K562 (cell line): ENCODE results near the gene PDPR. TPM values are rescaled to one million over a fixed set of nuclear protein-coding genes. Genes with fewer than 3 reads are reported as not detected.
"Not testable (repeated sequence)": the region's sequence is repeated elsewhere in the genome, so short reads cannot be mapped to it uniquely, and the experiment has no call there.

Source experiments
- ATF1 ChIP-seq, 2 experiments: fragments of 450-650 bp in 1 of 2; IDR thresholded peaks; 2 replicates each; pipeline ENCODE4 v1.6.1; 2016; ENCODE audit warnings: missing compliant biosample characterization in 1 of 2, missing genetic modification characterization in 1 of 2
- ATF7 ChIP-seq: fragments of 450-650 bp; IDR thresholded peaks from 2 replicates; pipeline ENCODE4 v1.7.1; 2014; ENCODE audit warnings: mild to moderate bottlenecking, moderate library complexity
- CCNT2 ChIP-seq: IDR thresholded peaks from 2 replicates; pipeline ENCODE4 v1.6.1; 2011; ENCODE audit warnings: borderline replicate concordance, low read depth, mild to moderate bottlenecking, moderate library complexity, mixed read lengths, low read length; ENCODE audit not compliant: insufficient read length; ENCODE audit errors: extremely low read depth
- E4F1 ChIP-seq: fragments of 250-450 bp; sonication (Bioruptor Pico); IDR thresholded peaks from 2 replicates; pipeline ENCODE4 v1.5.0; 2021; ENCODE audit warnings: mild to moderate bottlenecking, borderline replicate concordance
- JUND ChIP-seq, 2 experiments: IDR thresholded peaks; 2 replicates in 1 of 2; 3 replicates in 1 of 2; pipeline ENCODE4 v1.6.1; 2011; ENCODE audit warnings: borderline replicate concordance in 2 of 2, low read depth in 2 of 2, low read length in 2 of 2, improper control_type of control experiment in 1 of 2, missing biosample characterization in 1 of 2, missing genetic modification characterization in 1 of 2, missing genetic modification reagents in 1 of 2
- MAX ChIP-seq: sonication (generic); formaldehyde crosslinking; IDR thresholded peaks from 2 replicates; pipeline ENCODE4 v1.9.0; 2022; ENCODE audit warnings: mild to moderate bottlenecking, missing genetic modification reagents
- MITF ChIP-seq: IDR thresholded peaks from 2 replicates; pipeline ENCODE4 v1.6.1; 2014; ENCODE audit warnings: antibody characterized with exemption
- MYC ChIP-seq, 2 experiments: fragments of 250-450 bp in 1 of 2; sonication (Bioruptor Pico) in 1 of 2; IDR thresholded peaks; 2 replicates each; pipeline versions ENCODE4 v1.5.1 to v1.6.1; 2012 to 2021; ENCODE audit warnings: low read depth in 2 of 2, borderline replicate concordance in 1 of 2, improper control_type of control experiment in 1 of 2, low read length in 1 of 2, mild to moderate bottlenecking in 1 of 2, moderate library complexity in 1 of 2
- NR2C1 ChIP-seq, 2 experiments: fragments of 450-650 bp; IDR thresholded peaks; 2 replicates each; pipeline ENCODE4 v1.6.1; 2017; ENCODE audit warnings: mild to moderate bottlenecking in 2 of 2, antibody characterized with exemption in 1 of 2, inconsistent platforms in 1 of 2, missing compliant biosample characterization in 1 of 2, missing genetic modification characterization in 1 of 2
- NRF1 ChIP-seq, 2 experiments: fragments of 450-650 bp; IDR thresholded peaks in 1 of 2; conservative IDR thresholded peaks in 1 of 2; 2 replicates each; pipeline ENCODE4 v1.6.1; 2014; ENCODE audit warnings: mild to moderate bottlenecking in 2 of 2
- RB1 ChIP-seq: fragments of 450-650 bp; IDR thresholded peaks from 2 replicates; pipeline ENCODE4 v1.6.1; 2017; ENCODE audit warnings: low read depth, mild to moderate bottlenecking
- RBM25 ChIP-seq: fragments of 200-400 bp; formaldehyde crosslinking; IDR thresholded peaks from 2 replicates; pipeline ENCODE4 v1.6.1; 2018; ENCODE audit warnings: low read length, low read depth, moderate library complexity; ENCODE audit not compliant: severe bottlenecking
- YY1 ChIP-seq, 3 experiments: IDR thresholded peaks; 2 replicates each; pipeline ENCODE4 v1.6.1; 2011; ENCODE audit warnings: low read length in 2 of 3, mild to moderate bottlenecking in 2 of 3, moderate library complexity in 2 of 3, borderline replicate concordance in 1 of 3, control low read depth in 1 of 3, low read depth in 1 of 3; ENCODE audit not compliant: insufficient read depth in 3 of 3, insufficient replicate concordance in 2 of 3, control insufficient read depth in 1 of 3, insufficient read length in 1 of 3; ENCODE audit errors: extremely low read depth in 1 of 3
- polyA plus RNA-seq, 8 experiments: library from polyadenylated mRNA; depleted of rRNA in 4 of 8; stranded (reverse) in 5 of 8; unstranded in 3 of 8; fragments of >200 nt; fragmentation: Nextera tagmentation in 2 of 8; fragmentation: Illumina TruSeq in 1 of 8; extraction: Ambion mirVana in 2 of 8; extraction: Trizol in 1 of 8; gene quantifications; 2 replicates each; pipeline versions ENCODE4 v1.2.1 to v1.2.3, GENCODE V29; 2011 to 2014; ENCODE audit warnings: inconsistent platforms in 1 of 8, missing spikeins in 1 of 8
- total RNA-seq, 7 experiments: library from RNA; depleted of rRNA in 6 of 7; stranded (reverse); fragments of >200 nt in 6 of 7; fragmentation: Illumina TruSeq in 2 of 7; extraction: Trizol in 2 of 7; gene quantifications; 2 replicates each; pipeline versions ENCODE4 v1.2.1 to v1.2.3, GENCODE V29; 2011 to 2021; ENCODE audit warnings: low replicate concordance in 1 of 7
- TF ChIP-seq, protein P1 (sequence below): fragments of 450-650 bp; IDR thresholded peaks from 2 replicates; pipeline ENCODE4 v1.6.1; 2018; ENCODE audit not compliant: partially characterized antibody

PDPR gene
- total and polyA plus RNA-seq, 9 of the 15 experiments (the other 6 are each of a cell fraction or from before 2014, with no cell fraction given): 4.9 to 35.7 (median 19.1) TPM

GRCh38 chr16:70113982-70114826 is at the start of gene PDPR (continued):
- TF ChIP-seq E4F1 (CRISPR knock-in tag): peak; percentile 94
- TF ChIP-seq, protein P1, sequence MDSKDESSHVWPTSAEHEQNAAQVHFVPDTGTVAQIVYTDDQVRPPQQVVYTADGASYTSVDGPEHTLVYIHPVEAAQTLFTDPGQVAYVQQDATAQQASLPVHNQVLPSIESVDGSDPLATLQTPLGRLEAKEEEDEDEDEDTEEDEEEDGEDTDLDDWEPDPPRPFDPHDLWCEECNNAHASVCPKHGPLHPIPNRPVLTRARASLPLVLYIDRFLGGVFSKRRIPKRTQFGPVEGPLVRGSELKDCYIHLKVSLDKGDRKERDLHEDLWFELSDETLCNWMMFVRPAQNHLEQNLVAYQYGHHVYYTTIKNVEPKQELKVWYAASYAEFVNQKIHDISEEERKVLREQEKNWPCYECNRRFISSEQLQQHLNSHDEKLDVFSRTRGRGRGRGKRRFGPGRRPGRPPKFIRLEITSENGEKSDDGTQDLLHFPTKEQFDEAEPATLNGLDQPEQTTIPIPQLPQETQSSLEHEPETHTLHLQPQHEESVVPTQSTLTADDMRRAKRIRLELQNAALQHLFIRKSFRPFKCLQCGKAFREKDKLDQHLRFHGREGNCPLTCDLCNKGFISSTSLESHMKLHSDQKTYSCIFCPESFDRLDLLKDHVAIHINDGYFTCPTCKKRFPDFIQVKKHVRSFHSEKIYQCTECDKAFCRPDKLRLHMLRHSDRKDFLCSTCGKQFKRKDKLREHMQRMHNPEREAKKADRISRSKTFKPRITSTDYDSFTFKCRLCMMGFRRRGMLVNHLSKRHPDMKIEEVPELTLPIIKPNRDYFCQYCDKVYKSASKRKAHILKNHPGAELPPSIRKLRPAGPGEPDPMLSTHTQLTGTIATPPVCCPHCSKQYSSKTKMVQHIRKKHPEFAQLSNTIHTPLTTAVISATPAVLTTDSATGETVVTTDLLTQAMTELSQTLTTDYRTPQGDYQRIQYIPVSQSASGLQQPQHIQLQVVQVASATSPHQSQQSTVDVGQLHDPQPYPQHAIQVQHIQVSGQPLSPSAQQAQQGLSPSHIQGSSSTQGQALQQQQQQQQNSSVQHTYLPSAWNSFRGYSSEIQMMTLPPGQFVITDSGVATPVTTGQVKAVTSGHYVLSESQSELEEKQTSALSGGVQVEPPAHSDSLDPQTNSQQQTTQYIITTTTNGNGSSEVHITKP: peak; percentile 85
- peak; percentile 71 for TF ChIP-seq NR2C1 (IDR thresholded peaks at IDR 0.05)
- peak; percentile 81 for TF ChIP-seq NR2C1 (tag; IDR thresholded peaks at IDR 0.05)
- peak; percentile 63; the same call in 1 of the 2 replicates for TF ChIP-seq MITF
- TF ChIP-seq NRF1 (conservative IDR thresholded peaks at IDR 0.05 in 1 of 2, IDR thresholded peaks at IDR 0.05 in 1 of 2): peak; percentile 68 to 70
- peak; percentile 31 for TF ChIP-seq RBM25
- peak; percentile 66 for TF ChIP-seq ATF7
- TF ChIP-seq RB1: peak; percentile 42; the same call in 1 of the 2 replicates
- TF ChIP-seq MAX (CRISPR knock-in tag): peak; percentile 84
- peak; percentile 69 for TF ChIP-seq MYC (IDR thresholded peaks at IDR 0.05; ENCODE audit: low read depth, low read length)
- TF ChIP-seq MYC (CRISPR knock-in tag; IDR thresholded peaks at IDR 0.05; ENCODE audit: borderline replicate concordance, low read depth); JUND (tag; IDR thresholded peaks at IDR 0.05; ENCODE audit: borderline replicate concordance, low read depth, low read length): not testable (repeated sequence)
- 0 out of 2 replicates have a peak, but pooled peaks have one; percentile 37 for TF ChIP-seq ATF1 (CRISPR knock-in tag; IDR thresholded peaks at IDR 0.05)
- peak; percentile 85 for TF ChIP-seq ATF1 (tag; IDR thresholded peaks at IDR 0.05)
- 0 out of 2 replicates have a peak, but pooled peaks have one; percentile 50 for TF ChIP-seq JUND (IDR thresholded peaks at IDR 0.05; ENCODE audit: borderline replicate concordance, low read depth, low read length)
- peak; percentile 35 for TF ChIP-seq CCNT2
- peak in 1 of 3 experiments; percentile 15 for TF ChIP-seq YY1 (IDR thresholded peaks at IDR 0.05; ENCODE audit: borderline replicate concordance in 1 of 3, control insufficient read depth in 1 of 3, extremely low read depth in 1 of 3, insufficient read depth in 3 of 3, insufficient read length in 1 of 3, insufficient replicate concordance in 2 of 3, low read depth in 1 of 3, low read length in 2 of 3)
